Midbrain (tissue), 1 donor: ENCODE data around the gene ZNF441.
"Not testable (repeated sequence)": the region's sequence is repeated elsewhere in the genome, so short reads cannot be mapped to it uniquely, and the experiment has no call there.

ENCODE experiments used
- DNase-seq: peaks from one replicate; lab custom pipeline; 2025; lab: John Stamatoyannopoulos, UW

Gene ZNF441

DNA sequence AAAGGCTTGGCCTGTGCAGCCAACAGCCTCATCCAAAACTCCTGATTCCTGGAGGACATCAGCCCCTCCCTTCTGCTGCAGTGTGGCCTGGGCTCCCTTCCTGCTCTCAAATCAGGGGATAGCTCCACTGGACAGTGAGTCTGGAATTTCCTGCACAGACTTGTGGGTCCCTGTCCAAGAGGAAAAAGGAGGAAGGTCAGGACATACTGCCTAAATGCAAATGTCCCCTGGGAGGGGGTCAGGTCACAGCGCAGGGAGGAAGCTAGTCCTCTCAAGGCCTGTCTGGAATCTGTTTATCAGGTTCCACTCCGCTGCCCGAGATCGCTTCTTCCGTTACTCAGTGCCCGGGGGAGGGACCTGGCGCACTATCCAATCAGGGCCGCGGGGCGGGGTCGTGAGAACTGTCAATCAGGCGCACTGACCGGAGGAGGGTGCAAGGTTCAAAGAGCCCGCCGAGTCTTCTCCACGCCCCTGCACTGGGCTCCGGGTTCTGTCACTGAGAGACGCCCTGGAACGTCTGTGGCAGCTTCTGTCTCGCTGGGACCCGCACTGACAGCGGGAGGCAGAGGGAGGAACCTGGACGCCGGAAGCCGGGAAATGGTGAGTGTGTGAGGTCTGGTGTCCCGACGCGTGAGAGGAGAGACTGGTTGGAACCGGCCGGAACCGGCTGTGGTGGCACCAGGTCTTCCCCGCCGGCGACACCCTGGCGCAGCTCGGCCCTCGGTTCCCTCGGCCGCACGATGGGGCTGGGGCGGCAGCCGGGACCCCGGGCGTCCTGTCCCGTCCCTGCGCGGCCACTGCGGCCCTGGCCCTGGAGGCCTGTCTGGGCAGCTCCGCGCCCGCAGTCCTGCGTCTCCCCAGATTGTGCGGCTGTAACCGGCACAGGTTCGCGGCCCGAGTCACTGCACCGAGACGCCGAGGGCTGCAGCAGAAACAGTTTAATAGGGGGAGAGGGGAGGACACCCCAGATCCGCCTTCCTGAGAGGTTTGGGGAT lies at the start of gene ZNF441:
Gene ZNF441 (plus strand): TSS at position 404 of the 995 bp plus-strand sequence. CDS start 194 bp downstream, at position 598.
- DNase-seq, result peak; percentile 98

GRCh38 chr19:11721681-11722080 lies 45.1 kb upstream of the ZNF441 start:
- no peak for DNase-seq

DNA sequence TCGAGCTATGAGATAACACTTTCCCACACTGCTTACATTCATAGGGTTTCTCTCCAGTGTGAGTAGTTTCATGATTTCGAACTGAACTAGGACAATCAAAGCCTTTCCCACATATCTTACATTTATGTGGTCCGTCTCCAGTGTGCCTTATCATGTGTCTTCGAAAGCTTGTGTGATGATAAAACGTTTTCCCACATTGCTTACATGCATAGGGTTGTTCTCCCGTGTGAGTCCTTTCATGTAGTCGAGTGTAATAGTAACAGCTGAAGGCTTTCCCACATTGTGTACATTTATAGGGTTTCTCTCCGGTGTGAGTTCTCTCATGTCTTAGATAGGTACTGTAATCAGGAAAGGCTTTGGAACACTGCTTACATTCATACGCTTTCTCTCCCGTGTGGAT lies 44.4 kb upstream of the ZNF441 start:
- no peak for DNase-seq

DNA sequence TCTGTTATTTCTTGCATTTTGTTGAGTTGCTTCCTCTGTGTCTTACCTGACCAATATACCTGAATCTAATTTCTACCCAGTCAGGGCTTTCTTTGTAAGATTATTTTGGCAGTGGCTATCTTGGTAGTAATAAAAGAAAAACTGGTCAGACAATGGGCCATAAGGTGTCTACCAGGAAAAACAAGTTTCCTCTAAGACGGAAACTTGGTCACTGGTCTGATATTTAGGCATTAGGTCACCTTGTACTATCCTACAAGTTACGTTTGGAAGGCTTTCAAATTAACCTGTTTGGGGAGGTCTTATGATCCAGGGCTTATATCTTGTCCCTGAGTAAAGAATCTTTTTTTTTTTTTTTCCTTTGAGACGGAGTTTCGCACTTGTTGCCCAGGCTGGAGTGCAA lies 37.2 kb upstream of the ZNF441 start:
- no peak for DNase-seq

DNA sequence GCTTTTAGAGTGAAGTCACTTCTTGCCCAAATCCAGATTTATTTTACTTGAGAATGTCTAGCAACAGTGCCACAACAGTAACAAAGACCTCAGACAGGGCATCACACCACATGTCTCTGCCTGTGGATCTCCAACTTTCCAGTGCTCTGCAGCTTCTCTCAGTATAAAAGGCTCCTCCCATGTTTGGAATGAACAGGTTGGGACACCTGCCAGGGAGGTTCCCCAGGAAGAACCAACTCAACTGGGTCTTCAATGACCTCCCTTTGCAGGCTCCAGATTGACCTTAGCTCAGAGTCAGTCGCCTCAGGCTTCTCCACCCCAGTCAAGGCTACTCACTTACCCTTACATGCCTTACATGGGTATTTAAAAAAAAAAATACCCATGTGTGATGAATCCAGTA lies 31.4 kb upstream of the ZNF441 start:
- DNase-seq, result no peak

DNA sequence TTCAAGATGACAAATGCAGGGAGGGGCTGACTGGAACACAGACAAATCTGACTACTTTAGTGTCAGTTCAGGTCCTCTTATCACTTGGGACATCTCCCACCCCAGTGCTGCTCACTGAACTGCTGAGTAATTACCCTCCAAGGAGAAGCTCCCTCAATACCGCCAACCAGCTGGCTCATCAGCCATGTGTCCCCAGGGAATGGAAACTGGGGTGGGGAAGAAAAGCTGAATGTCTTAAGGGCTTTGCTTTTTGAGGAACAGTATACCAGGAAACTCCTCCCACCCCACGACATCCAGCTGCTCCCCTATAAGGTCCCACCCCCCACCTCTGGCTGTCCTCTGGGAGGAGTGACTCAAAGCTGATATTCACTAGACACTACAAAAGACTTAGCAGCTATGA lies 30.1 kb upstream of the ZNF441 start:
- no peak for DNase-seq

DNA sequence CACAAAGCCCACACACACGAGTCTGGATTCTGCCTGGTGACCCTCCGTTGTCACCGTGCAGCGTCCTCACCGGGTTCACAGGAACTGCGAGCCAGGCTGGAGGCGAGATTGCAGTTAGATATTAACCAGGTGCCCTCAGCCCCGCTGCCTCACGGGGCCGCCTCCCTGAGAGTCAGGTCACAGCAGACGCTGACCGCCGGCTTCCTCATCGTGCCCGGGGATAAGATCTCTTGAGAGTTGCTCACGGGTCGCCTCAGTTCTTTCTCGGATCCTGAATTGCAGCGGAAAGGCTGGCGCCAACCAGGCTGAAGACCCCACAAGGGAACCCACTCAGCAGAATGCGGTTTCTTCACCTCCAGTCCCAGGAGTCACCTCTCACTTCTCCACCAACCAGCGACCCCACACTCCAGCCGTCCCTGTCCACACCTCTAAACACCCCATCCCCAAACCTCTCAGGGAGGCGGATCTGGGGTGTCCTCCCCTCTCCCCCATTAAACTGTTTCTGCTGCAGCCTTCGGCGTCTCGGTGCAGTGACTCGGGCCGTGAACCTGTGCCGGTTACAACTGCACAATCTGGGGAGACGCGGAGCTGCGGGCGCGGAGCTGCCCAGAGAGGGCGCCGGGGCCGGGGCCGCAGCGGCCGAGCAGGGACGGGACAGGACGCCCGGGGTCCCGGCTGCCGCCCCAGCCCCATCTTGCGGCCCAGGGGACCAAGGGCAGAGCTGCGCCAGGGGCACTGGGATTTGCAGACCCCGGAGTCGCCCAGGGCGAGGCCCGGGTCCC lies 28.6 kb upstream of the ZNF441 start:
- DNase-seq, result peak; percentile 44

GRCh38 chr19:11738746-11739620 lies 27.8 kb upstream of the ZNF441 start, which contains the start of gene ZNF823:
TSS of gene ZNF823 (minus strand) at chr19:11738946. CDS start at chr19:11738819, 127 bp downstream.
- peak; percentile 99 for DNase-seq

- no peak for DNase-seq
Observed at GRCh38 chr19:11745869-11746268, 20.9 kb upstream of the ZNF441 start.

- DNase-seq, result no peak
Observed at GRCh38 chr19:11747277-11747676, 19.5 kb upstream of the ZNF441 start.

DNA sequence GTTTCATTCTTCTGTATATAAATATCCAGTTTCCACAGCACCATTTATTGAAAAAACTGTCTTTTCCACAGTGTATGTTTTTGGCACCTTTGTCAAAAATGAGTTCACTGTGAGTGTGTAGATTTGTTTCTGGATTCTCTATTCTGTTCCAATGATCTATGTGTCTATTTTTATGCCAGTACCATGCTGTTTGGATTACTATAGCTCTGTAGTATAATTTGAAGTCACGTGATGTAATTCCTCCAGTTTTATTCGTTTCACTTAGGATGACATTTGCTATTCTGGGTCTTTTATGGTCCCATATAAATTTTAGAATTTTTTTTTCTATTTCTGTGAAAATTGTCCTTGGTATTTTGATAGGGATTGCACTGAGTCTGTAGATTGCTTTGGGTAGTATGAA lies 17.0 kb upstream of the ZNF441 start:
- no peak for DNase-seq

DNA sequence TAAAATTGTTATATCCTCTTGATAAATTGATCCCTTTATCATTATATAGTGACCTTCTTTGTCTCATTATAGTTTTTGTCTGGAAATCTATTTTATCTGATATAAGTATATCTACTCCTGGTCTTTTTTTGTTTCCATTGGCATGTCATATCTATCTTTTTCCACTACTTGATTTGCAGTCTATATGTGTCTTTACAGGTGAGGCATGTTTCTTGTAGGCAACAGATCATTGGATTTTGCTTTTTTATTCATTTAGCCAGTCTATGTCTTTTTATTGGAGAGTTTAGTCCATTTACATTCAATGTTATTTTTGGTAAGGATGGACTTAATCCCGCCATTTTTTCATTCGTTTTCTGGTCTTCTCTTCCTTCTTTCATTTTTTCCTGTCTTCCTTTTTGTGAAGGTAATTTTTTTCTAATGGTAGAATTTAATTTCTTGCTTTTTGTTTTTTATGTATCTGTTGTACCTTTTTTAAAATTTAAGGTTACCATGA lies 14.5 kb upstream of the ZNF441 start:
- no peak for DNase-seq

GRCh38 chr19:11754663-11755062 lies 12.1 kb upstream of the ZNF441 start:
- no peak for DNase-seq

GRCh38 chr19:11756965-11757364 lies 9.8 kb upstream of the ZNF441 start:
- no peak for DNase-seq

DNA sequence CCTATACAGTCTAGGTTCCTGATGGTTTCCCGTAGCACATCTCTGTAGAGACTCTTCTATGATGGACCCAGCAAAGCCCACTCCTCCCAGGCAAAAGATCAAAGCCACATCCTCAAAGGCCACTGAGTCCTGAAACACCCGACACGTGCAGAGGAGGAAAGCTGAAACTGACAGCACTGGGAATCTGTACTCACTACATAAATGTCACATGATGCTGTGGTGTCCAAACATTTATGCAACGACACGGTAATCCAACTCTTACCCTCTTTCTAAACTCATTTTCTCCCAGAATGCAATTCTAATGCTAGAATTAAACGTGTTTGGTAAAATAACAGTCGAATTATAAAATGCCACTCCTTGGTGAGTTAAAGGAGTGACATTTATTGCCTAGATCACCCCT lies 7.0 kb upstream of the ZNF441 start:
- DNase-seq, result no peak

GRCh38 chr19:11763117-11763516 lies 3.7 kb upstream of the ZNF441 start:
- DNase-seq, result no peak

GRCh38 chr19:11763611-11764010 lies 3.2 kb upstream of the ZNF441 start:
- no peak for DNase-seq

DNA sequence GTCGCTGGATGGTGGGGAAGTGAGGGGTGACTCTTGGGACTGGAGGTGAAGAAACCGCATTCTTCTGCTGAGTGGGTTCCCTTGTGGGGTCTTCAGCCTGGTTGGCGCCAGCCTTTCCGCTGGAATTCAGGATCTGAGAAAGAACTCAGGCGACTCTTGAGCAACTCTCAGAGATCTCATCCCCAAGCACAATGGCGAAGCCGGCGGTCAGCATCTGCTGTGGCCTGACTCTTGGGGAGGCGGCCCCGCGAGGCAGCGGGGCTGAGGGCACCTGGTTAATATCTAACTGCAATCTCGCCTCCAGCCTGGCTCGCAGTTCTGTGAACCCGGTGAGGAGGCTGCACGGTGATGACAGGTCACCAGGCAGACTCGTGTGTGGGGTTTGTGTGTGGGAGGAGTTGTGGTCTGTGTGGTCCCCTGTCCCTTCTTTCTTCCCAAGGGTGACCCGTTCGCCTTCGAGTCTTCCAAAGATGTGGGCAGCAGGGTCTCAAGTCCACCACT lies 883 bp downstream of the ZNF441 start:
- DNase-seq, result no peak

DNA sequence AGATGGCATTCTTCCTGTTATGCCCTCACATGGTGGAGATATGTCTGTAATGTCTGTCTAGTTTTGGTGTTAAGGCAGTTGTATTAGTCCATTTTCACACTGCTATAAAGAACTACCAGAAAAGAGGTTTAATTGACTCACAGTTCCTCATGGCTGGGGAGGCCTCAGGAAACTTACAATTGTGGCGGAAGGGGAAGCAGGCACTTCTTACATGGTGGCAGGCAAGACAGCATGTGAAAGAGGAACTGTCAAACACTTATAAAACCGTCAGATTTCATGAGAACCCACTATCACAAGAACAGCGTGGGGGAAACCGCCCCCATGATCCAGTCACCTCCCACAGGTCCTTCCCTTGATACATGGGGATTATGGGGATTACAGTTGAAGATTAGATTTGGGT lies 3.2 kb downstream of the ZNF441 start:
- no peak for DNase-seq

DNA sequence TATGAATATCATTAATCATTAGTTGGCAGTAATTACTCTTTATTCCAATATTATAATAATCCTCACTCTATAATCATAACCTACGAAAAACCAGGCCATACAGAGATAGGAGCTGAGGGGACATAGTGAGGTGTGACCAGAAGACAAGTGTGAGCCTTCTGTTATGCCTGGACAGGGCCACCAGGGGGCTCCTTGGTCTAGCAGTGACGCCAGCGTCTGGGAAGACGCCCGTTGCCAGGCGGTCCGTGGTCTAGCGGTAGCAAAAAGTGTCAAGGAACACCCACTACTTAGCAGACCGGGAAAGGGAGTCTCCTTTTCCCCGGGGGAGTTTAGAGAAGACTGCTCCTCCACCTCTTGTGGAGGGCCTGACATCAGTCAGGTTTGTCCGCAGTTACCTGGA lies 4.7 kb downstream of the ZNF441 start:
- not testable (repeated sequence) for DNase-seq

GRCh38 chr19:11776669-11777068 lies 9.9 kb downstream of the ZNF441 start:
- not testable (repeated sequence) for DNase-seq
